ENCODE data around the gene SIRPB2.

SIRPB2 gene

GRCh38 chr20:1471242-1471641 is 20.0 kb downstream of the SIRPB2 start:
- DNase-seq (ENCODE audit: low read depth) = no peak

GRCh38 chr20:1469925-1470571 is 21.2 kb downstream of the SIRPB2 start:
- DNase-seq (ENCODE audit: low read depth) = peak; percentile 99

- no peak for DNase-seq (ENCODE audit: low read depth)
These were observed 21.8 kb downstream of the SIRPB2 start for GRCh38 chr20:1469306-1469905.

GRCh38 chr20:1468117-1468624 is 23.0 kb downstream of the SIRPB2 start:
- no peak for DNase-seq (ENCODE audit: low read depth)

- no peak for DNase-seq (ENCODE audit: low read depth)
These were observed 23.7 kb downstream of the SIRPB2 start for GRCh38 chr20:1467355-1468116.

GRCh38 chr20:1467082-1467354 is 24.2 kb downstream of the SIRPB2 start:
- no peak for DNase-seq (ENCODE audit: low read depth)

GRCh38 chr20:1466211-1467081 is 24.8 kb downstream of the SIRPB2 start, which contains the start of gene NSFL1C:
TSS of gene NSFL1C (minus strand) at chr20:1466849. CDS start at chr20:1466824, 25 bp downstream.
- peak; percentile 85 for DNase-seq (ENCODE audit: low read depth)

- DNase-seq (ENCODE audit: low read depth) = no peak
These were observed 25.6 kb downstream of the SIRPB2 start for GRCh38 chr20:1465470-1466210.

- DNase-seq (ENCODE audit: low read depth) = no peak
These were observed 27.1 kb downstream of the SIRPB2 start for GRCh38 chr20:1463971-1464570.

- DNase-seq (ENCODE audit: low read depth) = no peak
These were observed 28.4 kb downstream of the SIRPB2 start for GRCh38 chr20:1462834-1463233.

GRCh38 chr20:1462001-1462400 is 29.2 kb downstream of the SIRPB2 start:
- DNase-seq (ENCODE audit: low read depth) = no peak

GRCh38 chr20:1460275-1460674 is 30.9 kb downstream of the SIRPB2 start:
- DNase-seq (ENCODE audit: low read depth) = no peak

- no peak for DNase-seq (ENCODE audit: low read depth)
These were observed 33.2 kb downstream of the SIRPB2 start for GRCh38 chr20:1457992-1458391.

- no peak for DNase-seq (ENCODE audit: low read depth)
These were observed 34.9 kb downstream of the SIRPB2 start for GRCh38 chr20:1456300-1456699.

- DNase-seq (ENCODE audit: low read depth) = no peak
These were observed 40.2 kb downstream of the SIRPB2 start for GRCh38 chr20:1450926-1451491.

- DNase-seq (ENCODE audit: low read depth) = no peak
These were observed 41.9 kb downstream of the SIRPB2 start for GRCh38 chr20:1449370-1449769.

GRCh38 chr20:1448081-1448620 is 43.1 kb downstream of the SIRPB2 start:
- DNase-seq (ENCODE audit: low read depth) = no peak

GRCh38 chr20:1446536-1446935 is 44.7 kb downstream of the SIRPB2 start:
- no peak for DNase-seq (ENCODE audit: low read depth)

GRCh38 chr20:1443085-1443484 is 48.1 kb downstream of the SIRPB2 start:
- no peak for DNase-seq (ENCODE audit: low read depth)

GRCh38 chr20:1442304-1442703 is 48.9 kb downstream of the SIRPB2 start:
- DNase-seq (ENCODE audit: low read depth) = no peak
